Measurements from ENCODE around the gene ACSL5.

GRCh38 chr10:112330162-112330561 lies 43.8 kb upstream of the ACSL5 start:
- TF ChIP-seq, protein P1, sequence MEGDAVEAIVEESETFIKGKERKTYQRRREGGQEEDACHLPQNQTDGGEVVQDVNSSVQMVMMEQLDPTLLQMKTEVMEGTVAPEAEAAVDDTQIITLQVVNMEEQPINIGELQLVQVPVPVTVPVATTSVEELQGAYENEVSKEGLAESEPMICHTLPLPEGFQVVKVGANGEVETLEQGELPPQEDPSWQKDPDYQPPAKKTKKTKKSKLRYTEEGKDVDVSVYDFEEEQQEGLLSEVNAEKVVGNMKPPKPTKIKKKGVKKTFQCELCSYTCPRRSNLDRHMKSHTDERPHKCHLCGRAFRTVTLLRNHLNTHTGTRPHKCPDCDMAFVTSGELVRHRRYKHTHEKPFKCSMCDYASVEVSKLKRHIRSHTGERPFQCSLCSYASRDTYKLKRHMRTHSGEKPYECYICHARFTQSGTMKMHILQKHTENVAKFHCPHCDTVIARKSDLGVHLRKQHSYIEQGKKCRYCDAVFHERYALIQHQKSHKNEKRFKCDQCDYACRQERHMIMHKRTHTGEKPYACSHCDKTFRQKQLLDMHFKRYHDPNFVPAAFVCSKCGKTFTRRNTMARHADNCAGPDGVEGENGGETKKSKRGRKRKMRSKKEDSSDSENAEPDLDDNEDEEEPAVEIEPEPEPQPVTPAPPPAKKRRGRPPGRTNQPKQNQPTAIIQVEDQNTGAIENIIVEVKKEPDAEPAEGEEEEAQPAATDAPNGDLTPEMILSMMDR (IDR thresholded peaks at IDR 0.05): no peak
- no peak for TF ChIP-seq ZFX (IDR thresholded peaks at IDR 0.05; ENCODE audit: borderline replicate concordance)

Measured in 22Rv1 (cell line).